Mesendoderm (in vitro differentiated cells): Measurements from ENCODE around the gene APBB2.
A peak's percentile ranks its signal among the peaks of the same experiment; 100 is the strongest.
"Not testable (repeated sequence)": the region's sequence is repeated elsewhere in the genome, so short reads cannot be mapped to it uniquely, and the experiment has no call there.

ENCODE experiments used
- DNase-seq: peaks from one replicate; pipeline ENCODE4 v3.0.0; 2013
- H2AK5ac ChIP-seq: 2 replicates; pipeline ENCODE4 v1.6.1; 2013; ENCODE audit warnings: low read length, inconsistent platforms
- H2BK120ac ChIP-seq: 2 replicates; pipeline ENCODE4 v1.6.1; 2013; ENCODE audit warnings: low read depth, mild to moderate bottlenecking, low read length, moderate library complexity, mixed read lengths
- H2BK15ac ChIP-seq: replicated peaks from 2 replicates; pipeline ENCODE4 v1.6.1; 2013; ENCODE audit warnings: low read depth, mild to moderate bottlenecking, moderate library complexity
- H2BK5ac ChIP-seq: 2 replicates; pipeline ENCODE4 v1.6.1; 2013; ENCODE audit warnings: low read length, inconsistent platforms
- H3K18ac ChIP-seq: 2 replicates; pipeline ENCODE4 v1.6.1; 2013; ENCODE audit warnings: mild to moderate bottlenecking, low read length, mixed read lengths
- H3K23ac ChIP-seq: one replicate; pipeline ENCODE4 v1.6.1; 2013; ENCODE audit warnings: low read length
- H3K27ac ChIP-seq: 2 replicates; pipeline ENCODE4 v1.5.1; 2013; ENCODE audit warnings: low read depth, mild to moderate bottlenecking, inconsistent platforms, low read length, moderate library complexity
- H3K27me3 ChIP-seq: 2 replicates; pipeline ENCODE4 v1.6.1; 2013; ENCODE audit warnings: low read length, control low read depth, mild to moderate bottlenecking, inconsistent platforms; ENCODE audit not compliant: insufficient read depth, poor library complexity
- H3K36me3 ChIP-seq: 2 replicates; pipeline ENCODE4 v1.6.1; 2013; ENCODE audit warnings: low read length, inconsistent platforms; ENCODE audit not compliant: control insufficient read depth, insufficient read depth
- H3K4ac ChIP-seq: one replicate; pipeline ENCODE4 v1.6.1; 2013; ENCODE audit warnings: low read depth, mild to moderate bottlenecking, low read length, moderate library complexity
- H3K4me1 ChIP-seq: 2 replicates; pipeline ENCODE4 v1.6.1; 2013; ENCODE audit warnings: low read depth, low read length, inconsistent platforms; ENCODE audit not compliant: control insufficient read depth
- H3K4me2 ChIP-seq: 2 replicates; pipeline ENCODE4 v1.6.1; 2013; ENCODE audit warnings: low read length
- H3K4me3 ChIP-seq: 2 replicates; pipeline ENCODE4 v1.5.1; 2013; ENCODE audit warnings: mild to moderate bottlenecking, low read length
- H3K56ac ChIP-seq: one replicate; pipeline ENCODE4 v1.6.1; 2013; ENCODE audit warnings: low read length
- H3K79me1 ChIP-seq: 2 replicates; pipeline ENCODE4 v1.6.1; 2013; ENCODE audit warnings: low read length, inconsistent platforms
- H3K79me2 ChIP-seq: 2 replicates; pipeline ENCODE4 v1.6.1; 2013; ENCODE audit warnings: mild to moderate bottlenecking, low read length; ENCODE audit not compliant: control insufficient read depth, insufficient read depth
- H3K9ac ChIP-seq: 2 replicates; pipeline ENCODE4 v1.6.1; 2013; ENCODE audit warnings: low read length, inconsistent platforms
- H4K5ac ChIP-seq: one replicate; pipeline ENCODE4 v1.6.1; 2013; ENCODE audit warnings: low read length
- H4K8ac ChIP-seq: one replicate; pipeline ENCODE4 v1.6.1; 2013; ENCODE audit warnings: low read depth, mild to moderate bottlenecking, control low read depth, low read length, moderate library complexity
- WGBS: extraction: QIAGEN DNeasy Blood & Tissue Kit; methylation state at CpG from one replicate; pipeline ENCODE4 v1.1.7; 2013; ENCODE audit warnings: low lambda C conversion rate, missing lambda C conversion rate; ENCODE audit not compliant: insufficient coverage; ENCODE audit errors: extremely low coverage; 5-methylcytosine and 5-hydroxymethylcytosine counted together

Gene APBB2

DNA sequence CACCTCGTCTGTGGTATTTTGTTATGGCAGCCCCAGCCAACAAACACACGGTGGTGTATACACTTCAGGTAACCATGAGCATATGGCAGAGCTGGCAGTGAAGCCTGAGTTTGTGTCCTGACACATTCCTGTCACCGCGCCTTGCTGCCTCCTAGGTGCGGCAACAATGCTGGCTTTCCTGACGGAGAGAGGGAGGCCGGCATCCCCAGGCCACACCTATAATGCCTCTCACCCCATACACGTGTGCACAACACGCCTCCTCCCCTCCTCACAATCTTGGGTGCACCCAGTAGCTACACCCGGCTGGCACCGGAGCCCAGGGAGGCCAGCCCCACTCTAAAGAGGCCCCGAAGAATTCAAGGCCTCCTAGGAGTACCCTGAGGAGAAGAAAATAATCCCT is 306.0 kb downstream of the APBB2 start:
- H3K4me2 ChIP-seq: no peak overlapping the region
- peak overlapping the region; percentile 24 for H3K9ac ChIP-seq
- H3K27ac ChIP-seq: no peak overlapping the region
- no peak overlapping the region for H3K4ac ChIP-seq
- H3K56ac ChIP-seq: peak overlapping the region; percentile 54
- H3K36me3 ChIP-seq: no peaks in the 10 kb centered on the region
- no peak overlapping the region for H2BK5ac ChIP-seq
- no peak overlapping the region for H3K18ac ChIP-seq
- no peak overlapping the region for H3K23ac ChIP-seq
- no peak overlapping the region for H2BK15ac ChIP-seq
- H2AK5ac ChIP-seq: no peak overlapping the region
- H3K79me2 ChIP-seq: no peaks in the 10 kb centered on the region
- WGBS: no CpG with 5 or more reads among the region's 12 CpGs
- H3K4me1 ChIP-seq: no peaks in the 10 kb centered on the region
- DNase-seq: peak; percentile 79
- H4K5ac ChIP-seq: no peak overlapping the region
- H4K8ac ChIP-seq: no peak overlapping the region
- no peaks in the 10 kb centered on the region for H3K27me3 ChIP-seq
- no peaks in the 10 kb centered on the region for H3K79me1 ChIP-seq
- no peak overlapping the region for H3K4me3 ChIP-seq
- H2BK120ac ChIP-seq: no peak overlapping the region

DNA sequence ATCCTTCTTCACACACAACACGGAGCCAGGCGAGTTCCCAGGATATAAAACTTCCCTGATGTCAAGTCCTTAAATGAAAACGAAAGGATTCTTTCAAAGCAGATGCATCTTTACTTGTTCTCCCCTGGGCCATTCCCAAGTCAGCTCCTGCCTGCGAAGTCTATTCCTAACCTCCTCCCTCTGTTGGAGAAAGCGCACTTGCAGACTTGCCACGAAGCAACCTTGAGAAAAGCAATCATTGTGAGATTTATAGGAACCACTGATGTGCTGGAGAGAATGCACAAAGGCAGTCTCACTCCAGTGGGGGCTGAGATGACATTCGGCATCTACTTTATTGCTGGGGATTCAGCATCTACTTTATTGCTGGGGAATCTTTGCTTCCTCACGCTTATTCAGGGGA is 308.9 kb downstream of the APBB2 start:
- Histone ChIP-seq H4K8ac (no peak overlapping the region), H3K27ac (no peak overlapping the region), H3K18ac (no peak overlapping the region)

GRCh38 chr4:40900531-40900930 is 313.8 kb downstream of the APBB2 start:
- not testable (repeated sequence) for H3K27ac ChIP-seq, H3K4me2 ChIP-seq, H3K56ac ChIP-seq, H2BK15ac ChIP-seq, H3K4me1 ChIP-seq, H3K4ac ChIP-seq, H2AK5ac ChIP-seq, H2BK120ac ChIP-seq, H3K36me3 ChIP-seq, H4K5ac ChIP-seq, H3K4me3 ChIP-seq, H3K27me3 ChIP-seq, DNase-seq, H3K23ac ChIP-seq, H3K79me2 ChIP-seq, H2BK5ac ChIP-seq, H3K79me1 ChIP-seq, H4K8ac ChIP-seq, H3K18ac ChIP-seq, H3K9ac ChIP-seq
- no CpG with 5 or more reads among the region's 4 CpGs for WGBS

More for the DNA sequence above, 308.9 kb downstream of the APBB2 start:
- H3K36me3 ChIP-seq: no peaks in the 10 kb centered on the region
- H3K4me2 ChIP-seq: no peak overlapping the region
- H3K23ac ChIP-seq: no peak overlapping the region
- no peak for DNase-seq
- H3K4ac ChIP-seq: no peak overlapping the region
- H3K9ac ChIP-seq: no peak overlapping the region
- no peaks in the 10 kb centered on the region for H3K4me1 ChIP-seq
- no peak overlapping the region for H4K5ac ChIP-seq
- no peaks in the 10 kb centered on the region for H3K27me3 ChIP-seq
- no peaks in the 10 kb centered on the region for H3K79me1 ChIP-seq
- H3K79me2 ChIP-seq: no peaks in the 10 kb centered on the region
- H3K4me3 ChIP-seq: no peak overlapping the region
- H3K56ac ChIP-seq: no peak overlapping the region
- H2BK5ac ChIP-seq: no peak overlapping the region
- H2BK120ac ChIP-seq: no peak overlapping the region
- no peak overlapping the region for H2AK5ac ChIP-seq
- no peak overlapping the region for H2BK15ac ChIP-seq
- no CpG with 5 or more reads among the region's 8 CpGs for WGBS

- WGBS: no CpG with 5 or more reads among the region's 10 CpGs
- H3K18ac ChIP-seq: no peak overlapping the region
Observed at GRCh38 chr4:40897557-40898203, 316.7 kb downstream of the APBB2 start.

DNA sequence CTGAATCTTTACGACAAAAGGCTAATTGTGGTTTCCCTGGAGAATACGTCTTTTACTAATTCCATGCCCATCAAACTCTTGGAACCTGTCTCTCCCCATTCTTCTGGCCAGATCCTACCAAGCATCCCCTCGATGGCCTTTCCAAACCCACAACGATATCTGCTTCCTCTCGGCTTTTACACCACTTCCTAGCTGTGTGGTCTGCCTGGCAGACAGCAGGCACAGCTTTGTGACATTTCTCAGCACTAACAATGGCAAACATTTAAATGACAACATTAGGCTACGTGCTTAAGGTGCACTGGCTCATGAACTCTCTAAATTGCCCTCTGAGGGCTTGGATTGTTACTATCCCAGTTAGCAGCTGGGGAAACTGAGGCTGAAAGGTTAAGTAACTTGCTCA is 323.6 kb downstream of the APBB2 start:
- no peak overlapping the region for H3K23ac ChIP-seq
- no peak overlapping the region for H3K4me2 ChIP-seq
- no peaks in the 10 kb centered on the region for H3K4me1 ChIP-seq
- no peak overlapping the region for H3K56ac ChIP-seq
- H3K4me3 ChIP-seq: no peak overlapping the region
- no peak for DNase-seq
- H2BK120ac ChIP-seq: no peak overlapping the region
- no peak overlapping the region for H3K4ac ChIP-seq
- no CpG with 5 or more reads among the region's 6 CpGs for WGBS
- no peak overlapping the region for H3K18ac ChIP-seq
- H2BK5ac ChIP-seq: no peak overlapping the region
- H3K9ac ChIP-seq: no peak overlapping the region
- H2AK5ac ChIP-seq: no peak overlapping the region
- H2BK15ac ChIP-seq: no peak overlapping the region
- no peaks in the 10 kb centered on the region for H3K36me3 ChIP-seq
- H3K79me1 ChIP-seq: no peaks in the 10 kb centered on the region
- H3K27ac ChIP-seq: no peak overlapping the region
- no peaks in the 10 kb centered on the region for H3K27me3 ChIP-seq
- no peak overlapping the region for H4K8ac ChIP-seq
- H3K79me2 ChIP-seq: no peaks in the 10 kb centered on the region
- H4K5ac ChIP-seq: no peak overlapping the region

More at GRCh38 chr4:40897557-40898203, 316.7 kb downstream of the APBB2 start:
- Histone ChIP-seq H3K9ac (no peak overlapping the region), H4K5ac (no peak overlapping the region), H3K79me1 (no peaks in the 10 kb centered on the region), H3K27me3 (no peaks in the 10 kb centered on the region), H3K4me1 (no peaks in the 10 kb centered on the region), H3K27ac (no peak overlapping the region), H3K4ac (no peak overlapping the region), H3K36me3 (no peaks in the 10 kb centered on the region), H4K8ac (no peak overlapping the region), H2AK5ac (no peak overlapping the region), H3K56ac (no peak overlapping the region), H3K4me3 (no peak overlapping the region), H3K79me2 (no peaks in the 10 kb centered on the region), H2BK120ac (no peak overlapping the region), H3K23ac (no peak overlapping the region), H2BK15ac (no peak overlapping the region), H3K4me2 (no peak overlapping the region), H2BK5ac (no peak overlapping the region)
- peak; percentile 81 for DNase-seq

DNA sequence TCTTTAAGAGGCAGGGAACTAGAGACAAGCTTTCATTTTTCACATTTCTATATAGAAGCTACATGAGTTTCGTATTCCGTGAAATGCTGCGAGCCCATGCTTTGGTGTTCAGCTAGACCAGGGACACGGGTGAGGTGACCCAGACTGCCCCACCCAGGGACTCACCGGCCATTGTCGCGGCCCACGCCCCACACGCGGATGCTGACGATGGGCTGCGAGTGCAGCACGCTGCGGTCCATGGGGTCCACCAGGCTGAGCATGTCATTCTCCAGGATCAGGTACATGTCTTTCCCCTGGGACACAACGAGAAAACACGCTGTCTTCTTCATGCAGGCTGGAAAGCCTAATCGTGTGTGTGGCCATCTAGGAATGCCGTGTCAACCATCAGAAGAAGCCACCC is 324.1 kb downstream of the APBB2 start:
- no peak overlapping the region for H2BK15ac ChIP-seq
- DNase-seq: no peak
- no peak overlapping the region for H3K4ac ChIP-seq
- H3K27ac ChIP-seq: no peak overlapping the region
- no peak overlapping the region for H4K8ac ChIP-seq
- no peak overlapping the region for H2BK5ac ChIP-seq
- H3K4me3 ChIP-seq: no peak overlapping the region
- no peak overlapping the region for H4K5ac ChIP-seq
- H3K56ac ChIP-seq: no peak overlapping the region
- no peaks in the 10 kb centered on the region for H3K4me1 ChIP-seq
- no peaks in the 10 kb centered on the region for H3K79me2 ChIP-seq
- H2AK5ac ChIP-seq: no peak overlapping the region
- H3K79me1 ChIP-seq: no peaks in the 10 kb centered on the region
- H3K18ac ChIP-seq: no peak overlapping the region
- no peak overlapping the region for H2BK120ac ChIP-seq
- H3K27me3 ChIP-seq: no peaks in the 10 kb centered on the region
- no peak overlapping the region for H3K9ac ChIP-seq
- H3K36me3 ChIP-seq: no peaks in the 10 kb centered on the region
- no peak overlapping the region for H3K23ac ChIP-seq
- no peak overlapping the region for H3K4me2 ChIP-seq
- WGBS: no CpG with 5 or more reads among the region's 18 CpGs
